IPS-11a (cell line): ENCODE results near the gene RAPGEF6.

ENCODE experiments used
- H3K4me3 ChIP-seq: one replicate; pipeline ENCODE4 v1.5.1; 2013; ENCODE audit warnings: low read depth, low read length, control low read depth

The RAPGEF6 gene

GRCh38 chr5:131550606-131551005 lies 84.4 kb downstream of the RAPGEF6 start:
- no peak overlapping the region for H3K4me3 ChIP-seq

DNA sequence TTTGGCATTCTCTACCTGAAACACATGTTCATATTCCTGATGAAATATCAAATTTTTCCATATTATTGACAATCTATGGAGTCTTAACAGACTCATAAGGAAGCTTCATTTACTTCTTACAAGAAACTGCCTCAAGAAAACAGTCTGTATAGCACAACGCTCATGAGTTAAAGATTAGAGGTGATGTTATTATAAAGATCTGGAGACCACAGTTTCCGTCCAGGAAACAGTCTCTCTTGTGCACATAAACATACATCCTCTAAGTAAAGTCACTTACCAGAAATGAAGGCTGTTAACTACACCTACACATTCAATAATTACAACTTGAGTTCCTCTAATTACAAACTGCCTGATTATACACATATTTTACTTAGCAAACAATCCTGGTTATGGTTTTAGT lies 86.9 kb downstream of the RAPGEF6 start:
- no peak overlapping the region for H3K4me3 ChIP-seq

DNA sequence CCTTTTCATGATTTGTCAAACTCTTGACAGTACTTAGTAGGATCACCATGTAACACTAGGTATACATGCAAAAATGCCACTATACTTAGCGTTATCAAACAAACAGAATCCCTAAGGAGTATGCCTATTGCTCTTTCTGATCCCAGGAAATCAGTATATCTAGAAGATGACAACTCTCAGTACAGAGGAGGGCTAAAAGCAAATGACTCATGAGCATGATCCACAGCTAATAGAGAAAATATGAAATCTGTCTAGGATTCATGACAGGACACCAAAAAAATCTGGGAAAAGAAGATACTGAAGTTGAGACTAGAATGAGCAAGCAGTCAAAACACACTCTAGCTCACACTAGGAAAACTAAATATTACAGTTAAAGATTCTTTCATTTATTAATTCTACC lies 89.2 kb downstream of the RAPGEF6 start:
- no peak overlapping the region for H3K4me3 ChIP-seq

- H3K4me3 ChIP-seq: no peak overlapping the region
These were observed 92.3 kb downstream of the RAPGEF6 start for GRCh38 chr5:131542723-131543122.

DNA sequence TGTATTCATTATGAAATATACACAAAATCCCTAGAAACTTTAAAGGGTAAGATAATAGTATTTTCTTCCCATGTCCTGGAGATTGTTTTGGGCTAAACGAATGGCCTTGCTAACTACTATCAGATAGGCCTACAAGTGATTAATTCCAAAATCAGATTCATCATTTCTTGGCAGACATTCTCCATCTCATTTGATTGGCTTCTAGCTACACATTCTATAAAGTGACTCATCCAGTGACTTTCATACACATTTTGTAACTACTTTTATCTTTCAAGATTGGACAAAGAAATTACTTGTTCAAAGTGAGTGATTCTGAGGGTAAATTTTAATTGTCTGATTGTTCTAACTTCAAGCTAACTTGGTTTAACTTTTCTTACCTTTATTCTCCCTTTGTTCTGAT lies 93.3 kb downstream of the RAPGEF6 start:
- no peak overlapping the region for H3K4me3 ChIP-seq

GRCh38 chr5:131541071-131541470 lies 94.0 kb downstream of the RAPGEF6 start:
- H3K4me3 ChIP-seq: no peak overlapping the region

- no peak overlapping the region for H3K4me3 ChIP-seq
These were observed 95.8 kb downstream of the RAPGEF6 start for GRCh38 chr5:131539251-131539650.

DNA sequence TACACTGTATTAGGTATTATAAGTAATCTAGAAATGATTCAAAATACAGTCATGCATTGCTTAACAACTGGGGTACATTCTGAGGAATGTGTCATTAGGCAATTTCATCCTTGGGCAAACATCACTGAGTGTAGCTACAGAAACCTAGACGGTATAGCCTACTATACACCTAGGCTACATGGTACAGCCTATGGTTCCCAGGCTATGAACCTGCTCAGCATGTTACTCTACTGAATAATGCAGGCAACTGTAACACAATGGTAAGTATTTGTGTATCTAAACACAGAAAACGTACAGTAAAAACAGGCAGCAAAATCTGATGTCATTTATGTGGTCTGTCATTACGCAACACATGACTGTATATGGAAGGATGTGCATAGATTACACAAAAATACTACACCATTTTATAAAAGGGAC lies 96.8 kb downstream of the RAPGEF6 start:
- no peak overlapping the region for H3K4me3 ChIP-seq

DNA sequence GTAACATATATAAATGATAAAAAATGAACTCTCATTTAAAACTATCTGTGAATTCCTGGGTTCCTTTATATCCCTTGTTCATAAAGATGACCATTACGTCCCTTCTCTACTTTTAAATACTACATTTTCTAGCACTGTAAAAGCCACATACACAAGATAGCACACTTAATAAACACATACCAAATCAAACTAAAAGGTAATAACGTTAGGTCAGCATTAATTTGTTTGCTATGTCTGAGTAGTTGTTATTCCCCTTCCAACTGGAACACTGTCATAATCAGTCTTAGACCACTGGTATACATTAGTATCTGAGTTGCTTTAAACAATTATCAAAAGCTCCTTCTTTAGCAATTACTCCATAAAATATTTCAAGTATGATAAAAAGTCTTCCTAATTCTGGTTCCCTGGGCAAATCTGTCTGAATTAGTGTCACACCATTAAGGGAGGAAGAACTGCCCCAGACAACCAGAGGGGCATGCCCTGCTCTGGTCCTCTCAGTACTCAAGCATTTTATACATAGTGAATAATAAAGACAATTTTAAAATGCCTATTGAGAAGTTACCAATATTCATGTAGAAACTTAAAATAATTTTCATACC lies 98.1 kb downstream of the RAPGEF6 start:
- H3K4me3 ChIP-seq: no peak overlapping the region

DNA sequence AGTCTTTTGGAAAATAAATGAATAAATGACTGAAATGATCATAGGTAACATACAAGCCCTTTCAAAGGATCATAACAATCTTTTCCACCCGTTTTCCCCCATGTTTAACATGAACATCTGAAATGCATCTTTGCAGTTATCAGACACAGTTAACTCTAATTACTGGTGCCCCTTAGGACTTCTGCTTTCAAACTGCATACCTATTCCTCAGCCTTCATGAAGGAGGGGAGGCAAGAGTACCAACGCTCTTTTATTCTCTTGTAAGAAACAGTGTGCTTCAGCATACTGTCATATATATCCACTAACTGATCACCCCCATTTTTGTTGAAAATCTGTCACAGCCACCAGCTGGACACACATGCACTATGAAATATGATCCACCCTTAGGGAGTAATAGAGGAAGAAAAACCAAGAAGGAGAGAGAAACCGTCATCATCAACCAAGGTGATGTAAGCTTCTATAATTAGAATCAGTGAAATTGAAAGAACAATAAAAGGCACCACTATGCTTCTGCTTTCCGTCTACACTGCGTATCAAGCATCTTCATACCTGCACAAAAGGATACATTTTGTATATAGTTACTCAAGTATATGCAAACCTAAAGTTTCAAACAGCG lies 98.7 kb downstream of the RAPGEF6 start:
- no peak overlapping the region for H3K4me3 ChIP-seq

- no peak overlapping the region for H3K4me3 ChIP-seq
These were observed 100.1 kb downstream of the RAPGEF6 start for GRCh38 chr5:131534974-131535373.

DNA sequence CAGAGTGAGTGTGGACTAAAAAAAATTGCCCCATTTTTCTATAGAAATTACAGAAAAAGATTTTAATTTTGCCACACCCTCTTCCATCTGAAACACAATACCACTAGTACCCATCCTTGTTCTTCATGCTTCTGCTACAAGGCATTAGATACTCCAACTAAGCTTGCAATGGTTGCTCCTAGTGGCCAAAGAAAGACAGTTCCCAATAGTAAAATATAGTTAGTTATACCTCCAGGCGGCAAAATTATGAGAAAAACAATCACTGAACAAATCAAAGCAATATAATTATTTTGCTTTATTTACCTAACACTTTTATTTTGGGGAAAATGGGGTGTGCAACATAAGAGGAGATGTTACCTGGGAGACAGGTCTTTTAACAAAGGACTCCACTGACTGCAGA lies 101.2 kb downstream of the RAPGEF6 start:
- H3K4me3 ChIP-seq: no peak overlapping the region

DNA sequence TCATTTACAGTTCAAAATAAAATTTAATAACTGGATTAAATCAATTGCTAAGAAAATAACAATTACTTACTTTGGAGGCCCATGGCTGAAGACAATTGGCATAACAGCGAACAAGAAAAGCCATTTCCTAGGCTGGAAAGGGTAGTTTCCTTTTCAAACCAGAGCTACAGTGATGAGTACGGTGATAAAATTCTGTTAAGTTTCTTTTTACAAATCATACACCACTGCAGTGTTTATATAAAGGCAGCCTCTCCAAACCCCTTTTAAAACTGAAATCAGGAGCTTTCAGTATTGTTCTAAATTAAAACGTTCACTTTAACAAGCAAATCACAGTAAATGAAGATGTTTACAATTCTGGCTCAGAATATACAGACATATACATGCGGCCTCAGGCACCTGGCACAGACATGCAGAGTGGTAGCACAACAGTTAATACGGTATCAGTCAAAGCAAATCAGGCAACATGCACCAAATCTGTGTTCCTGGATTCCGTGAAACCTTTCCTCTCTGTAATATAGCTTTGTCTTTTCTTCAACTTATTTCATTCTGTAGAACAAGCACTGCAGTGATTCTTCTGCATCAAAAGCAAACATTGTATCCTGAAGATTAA lies 102.9 kb downstream of the RAPGEF6 start:
- no peak overlapping the region for H3K4me3 ChIP-seq

GRCh38 chr5:131530706-131531331 lies 104.2 kb downstream of the RAPGEF6 start:
- H3K4me3 ChIP-seq: no peak overlapping the region

GRCh38 chr5:131528682-131529081 lies 106.3 kb downstream of the RAPGEF6 start:
- no peak overlapping the region for H3K4me3 ChIP-seq

- no peak overlapping the region for H3K4me3 ChIP-seq
These were observed 109.2 kb downstream of the RAPGEF6 start for GRCh38 chr5:131525805-131526204.

DNA sequence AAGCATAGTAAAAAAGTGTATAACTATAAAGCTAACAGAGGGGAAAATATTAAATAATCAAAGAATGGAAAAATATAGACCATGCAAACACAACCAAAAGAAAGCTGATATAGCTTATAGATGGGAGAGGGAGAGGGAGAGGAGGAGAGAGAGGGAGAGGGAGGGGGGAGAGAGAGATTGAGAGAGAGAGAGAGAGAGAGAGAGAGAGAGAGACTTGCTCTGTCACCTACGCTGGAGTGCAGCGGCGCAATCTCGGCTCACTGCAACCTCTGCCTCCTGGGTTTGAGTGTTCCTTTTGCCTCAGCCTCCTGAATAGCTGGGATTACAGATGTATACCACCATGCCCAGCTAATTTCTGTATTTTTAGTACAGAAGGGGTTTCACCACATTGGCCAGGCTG lies 110.6 kb downstream of the RAPGEF6 start:
- no peak overlapping the region for H3K4me3 ChIP-seq

GRCh38 chr5:131523500-131524185 lies 111.4 kb downstream of the RAPGEF6 start:
- H3K4me3 ChIP-seq: no peak overlapping the region

GRCh38 chr5:131521252-131521651 lies 113.8 kb downstream of the RAPGEF6 start:
- no peak overlapping the region for H3K4me3 ChIP-seq

- no peak overlapping the region for H3K4me3 ChIP-seq
These were observed 119.7 kb downstream of the RAPGEF6 start for GRCh38 chr5:131515348-131515747.
